Measurements from ENCODE around the gene VPS52.

Gene VPS52

DNA sequence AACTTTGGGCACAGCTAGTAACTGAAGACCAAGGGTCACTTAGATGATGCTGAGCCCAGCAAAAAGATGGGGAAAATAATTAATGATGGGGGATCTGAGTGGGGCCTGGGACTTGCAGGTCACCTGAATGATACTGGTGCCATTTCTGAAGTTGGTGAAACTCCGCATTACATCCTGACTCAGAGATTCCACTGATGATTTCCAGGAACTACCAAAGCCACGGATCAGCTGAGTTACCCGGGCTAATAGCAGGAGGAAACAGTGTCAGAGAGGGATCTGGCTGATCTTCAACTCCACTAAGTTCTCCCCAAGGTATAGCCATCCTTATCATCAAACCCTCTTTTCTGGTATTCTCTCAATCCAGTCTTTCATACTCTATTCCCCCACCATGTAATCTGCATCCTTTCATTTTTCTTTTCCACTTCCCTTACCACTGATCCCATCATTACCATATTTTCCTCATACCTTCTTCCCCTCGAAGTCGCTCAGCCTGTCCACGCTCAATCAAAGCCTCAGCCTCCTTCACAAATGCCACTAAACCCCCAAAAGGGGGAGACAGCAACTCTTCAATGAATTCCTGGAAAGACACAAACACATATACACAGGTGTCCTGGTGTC, 20.2 kb downstream of the VPS52 start:
- peak; percentile 12 for DNase-seq (ENCODE audit: low read depth)
- TF ChIP-seq, protein P1, sequence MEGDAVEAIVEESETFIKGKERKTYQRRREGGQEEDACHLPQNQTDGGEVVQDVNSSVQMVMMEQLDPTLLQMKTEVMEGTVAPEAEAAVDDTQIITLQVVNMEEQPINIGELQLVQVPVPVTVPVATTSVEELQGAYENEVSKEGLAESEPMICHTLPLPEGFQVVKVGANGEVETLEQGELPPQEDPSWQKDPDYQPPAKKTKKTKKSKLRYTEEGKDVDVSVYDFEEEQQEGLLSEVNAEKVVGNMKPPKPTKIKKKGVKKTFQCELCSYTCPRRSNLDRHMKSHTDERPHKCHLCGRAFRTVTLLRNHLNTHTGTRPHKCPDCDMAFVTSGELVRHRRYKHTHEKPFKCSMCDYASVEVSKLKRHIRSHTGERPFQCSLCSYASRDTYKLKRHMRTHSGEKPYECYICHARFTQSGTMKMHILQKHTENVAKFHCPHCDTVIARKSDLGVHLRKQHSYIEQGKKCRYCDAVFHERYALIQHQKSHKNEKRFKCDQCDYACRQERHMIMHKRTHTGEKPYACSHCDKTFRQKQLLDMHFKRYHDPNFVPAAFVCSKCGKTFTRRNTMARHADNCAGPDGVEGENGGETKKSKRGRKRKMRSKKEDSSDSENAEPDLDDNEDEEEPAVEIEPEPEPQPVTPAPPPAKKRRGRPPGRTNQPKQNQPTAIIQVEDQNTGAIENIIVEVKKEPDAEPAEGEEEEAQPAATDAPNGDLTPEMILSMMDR (conservative IDR thresholded peaks at IDR 0.05; ENCODE audit: low read length) = no peak

DNA sequence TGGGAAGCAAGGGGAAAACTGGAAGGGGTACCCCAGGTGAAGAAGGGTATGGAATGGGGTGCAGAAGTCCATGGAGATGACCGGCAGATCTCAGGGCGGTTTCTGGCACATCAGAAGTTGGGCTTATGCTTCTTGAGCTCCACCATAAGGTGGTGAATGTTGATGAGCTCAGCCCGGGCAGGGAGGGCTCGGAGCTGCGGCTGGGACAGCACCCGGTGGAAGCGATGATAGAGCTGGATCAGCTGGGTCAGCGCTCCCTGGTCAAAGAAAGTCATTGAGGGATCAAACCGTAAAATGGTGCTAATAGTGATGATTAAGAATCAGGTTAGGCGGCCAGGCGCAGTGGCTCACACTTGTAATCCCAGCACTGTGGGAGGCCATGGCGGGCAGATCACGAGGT, 20.9 kb downstream of the VPS52 start:
- no peak for DNase-seq (ENCODE audit: low read depth)
- TF ChIP-seq, protein P1 (conservative IDR thresholded peaks at IDR 0.05; ENCODE audit: low read length) = no peak
- peak overlapping the region; percentile 22 for H3K4me3 ChIP-seq (ENCODE audit: low read length)

More for the DNA sequence above, 20.2 kb downstream of the VPS52 start:
- H3K4me3 ChIP-seq (ENCODE audit: low read length) = no peak overlapping the region

DNA sequence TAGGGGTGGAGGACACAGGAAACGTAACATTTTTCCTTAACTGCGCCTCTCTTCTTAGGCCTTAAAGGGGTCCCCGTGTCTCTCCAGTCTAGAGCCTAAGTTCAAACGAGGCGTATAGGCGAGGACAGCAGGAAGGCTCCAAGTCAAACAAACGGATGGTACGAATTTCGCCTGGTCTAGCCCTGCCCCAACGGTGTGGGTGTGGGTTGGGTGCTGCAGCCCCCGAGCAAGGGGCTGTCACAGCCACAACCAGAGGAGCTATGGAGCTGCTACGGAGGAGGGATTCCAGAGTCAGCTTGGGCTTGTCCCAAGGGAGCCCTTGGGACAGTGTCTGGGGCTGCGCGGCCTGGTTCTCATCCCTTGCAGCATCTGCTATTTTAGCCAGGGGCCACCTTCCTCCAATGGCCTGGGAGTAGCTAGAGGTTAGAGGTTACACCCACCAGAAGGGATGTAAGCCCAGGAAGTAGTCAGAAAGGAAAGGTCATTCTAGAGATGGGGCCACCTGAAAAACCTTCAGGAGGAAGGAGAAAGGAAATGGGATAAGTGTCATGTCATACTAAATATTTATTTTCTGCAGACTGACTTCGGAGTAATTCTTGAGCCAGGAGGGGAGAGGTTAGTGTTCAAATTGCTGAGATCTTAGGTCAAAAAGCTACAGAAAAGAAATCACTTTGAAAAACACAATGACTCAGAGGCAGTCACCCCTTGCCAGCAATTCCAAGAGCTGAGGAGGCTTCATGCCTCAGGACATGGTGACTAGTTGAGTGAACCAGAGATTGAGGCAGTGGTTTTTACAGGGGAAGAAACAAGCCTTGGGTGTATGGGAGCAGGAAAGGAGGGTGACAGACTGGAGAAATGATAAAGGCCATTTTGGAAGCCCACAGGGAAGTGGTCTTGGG, 21.7 kb downstream of the VPS52 start:
- peak; percentile 79 for DNase-seq (ENCODE audit: low read depth)
- peak overlapping the region; percentile 93 for H3K4me3 ChIP-seq (ENCODE audit: low read length)
- TF ChIP-seq, protein P1 (conservative IDR thresholded peaks at IDR 0.05; ENCODE audit: low read length) = no peak

DNA sequence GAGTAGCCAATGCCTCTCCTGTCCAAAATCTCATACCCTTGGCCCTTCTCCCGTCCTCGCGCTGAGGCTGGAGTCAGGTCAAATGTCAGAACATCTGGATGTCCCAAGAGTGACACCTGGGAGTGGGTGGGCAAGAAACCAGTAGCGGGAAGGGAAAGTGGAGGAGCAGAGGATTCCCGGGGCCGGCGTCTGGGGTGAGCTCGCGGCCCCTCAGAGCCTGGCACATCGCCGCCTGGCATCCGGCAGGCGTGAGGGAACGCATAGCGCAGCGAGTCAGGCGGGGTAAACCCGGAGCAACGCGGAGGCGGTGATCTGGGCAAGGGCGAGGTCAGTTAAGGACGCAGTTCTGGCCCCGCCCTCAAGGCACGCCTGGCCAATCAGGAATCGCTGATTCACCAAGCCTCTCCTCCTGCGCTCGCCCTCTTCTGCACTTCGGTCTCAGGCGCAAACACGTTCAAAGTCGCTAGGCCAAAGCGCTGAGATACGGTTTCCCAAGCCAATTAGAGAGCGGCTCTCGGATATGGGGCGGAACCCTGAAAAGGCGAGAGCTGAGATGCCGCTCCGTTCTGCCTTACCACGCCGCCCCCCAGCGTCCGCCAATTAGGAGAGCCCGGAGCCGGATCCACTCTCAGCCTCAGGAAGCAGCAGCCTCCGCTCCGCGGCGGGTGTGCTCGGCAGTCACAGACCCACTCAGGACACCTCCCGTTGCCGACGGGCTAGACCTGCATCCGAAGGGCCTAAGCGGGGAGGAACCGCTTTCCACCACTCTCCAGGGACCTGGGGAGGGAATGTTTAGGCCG, 22.5 kb downstream of the VPS52 start:
- peak; percentile 99 for DNase-seq (ENCODE audit: low read depth)
- TF ChIP-seq, protein P1 (conservative IDR thresholded peaks at IDR 0.05; ENCODE audit: low read length) = peak; percentile 35; the same call in 1 of the 2 replicates
- peak overlapping the region; percentile 93 for H3K4me3 ChIP-seq (ENCODE audit: low read length)

- peak overlapping the region; percentile 72 for H3K4me3 ChIP-seq (ENCODE audit: low read length)
- DNase-seq (ENCODE audit: low read depth) = peak; percentile 44
- TF ChIP-seq, protein P1 (conservative IDR thresholded peaks at IDR 0.05; ENCODE audit: low read length) = no peak
These were observed 23.1 kb downstream of the VPS52 start for GRCh38 chr6:33248643-33248931.

DNA sequence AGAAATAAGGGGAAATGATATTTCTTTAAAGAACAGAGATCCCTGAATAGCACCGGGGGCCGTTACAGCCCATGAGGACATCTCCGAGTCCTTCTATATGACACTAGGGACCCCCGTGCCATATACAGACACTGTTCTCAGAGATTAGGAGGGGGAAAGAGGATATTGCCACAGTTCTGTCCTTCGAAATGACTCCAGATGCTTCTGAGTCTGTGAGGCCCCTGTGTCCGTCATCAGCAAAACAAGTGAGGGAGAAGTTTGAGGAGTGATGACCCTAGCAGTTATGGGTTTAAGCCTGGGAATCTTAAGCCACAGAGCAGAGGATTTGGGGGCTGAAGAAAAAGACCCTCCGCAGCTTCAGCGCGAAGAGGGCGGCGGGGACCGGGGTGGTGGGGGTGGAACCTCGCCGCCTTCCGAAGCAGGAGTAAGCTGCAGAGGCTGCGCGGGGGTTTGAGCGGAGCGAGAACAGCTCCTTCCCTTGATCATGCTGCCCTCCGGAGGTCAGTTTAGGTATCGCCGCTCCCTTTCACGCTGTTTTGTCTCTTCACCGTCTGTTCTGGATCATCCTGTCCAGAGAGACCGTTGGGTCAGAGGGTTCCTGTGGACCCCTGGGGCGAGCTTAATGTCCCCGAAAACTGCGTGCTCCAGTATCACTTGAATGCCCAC, 23.6 kb downstream of the VPS52 start:
- H3K4me3 ChIP-seq (ENCODE audit: low read length) = peak overlapping the region; percentile 72
- TF ChIP-seq, protein P1 (conservative IDR thresholded peaks at IDR 0.05; ENCODE audit: low read length) = peak; percentile 93
- DNase-seq (ENCODE audit: low read depth) = peak; percentile 80
